Neural cell (in vitro differentiated cells): Measurements from ENCODE around the gene HOXB4.

Experiments
- EP300 ChIP-seq: fragments of 450-650 bp; conservative IDR thresholded peaks from 2 replicates; pipeline ENCODE4 v1.6.1; 2014; ENCODE audit warnings: antibody characterized with exemption, mild to moderate bottlenecking, moderate library complexity; ENCODE audit not compliant: poor library complexity, severe bottlenecking
- POLR2AphosphoS5 ChIP-seq: IDR thresholded peaks from 2 replicates; pipeline ENCODE4 v1.6.1; 2012
- RAD21 ChIP-seq: fragments of 450-650 bp; conservative IDR thresholded peaks from 2 replicates; pipeline ENCODE4 v1.6.1; 2014; ENCODE audit warnings: antibody characterized with exemption, mild to moderate bottlenecking, moderate library complexity
- TF ChIP-seq, protein P1 (sequence below): fragments of 450-650 bp; IDR thresholded peaks from 2 replicates; pipeline ENCODE4 v1.5.1; 2014; ENCODE audit warnings: antibody characterized with exemption, mild to moderate bottlenecking, moderate library complexity; ENCODE audit not compliant: poor library complexity, severe bottlenecking

DNA sequence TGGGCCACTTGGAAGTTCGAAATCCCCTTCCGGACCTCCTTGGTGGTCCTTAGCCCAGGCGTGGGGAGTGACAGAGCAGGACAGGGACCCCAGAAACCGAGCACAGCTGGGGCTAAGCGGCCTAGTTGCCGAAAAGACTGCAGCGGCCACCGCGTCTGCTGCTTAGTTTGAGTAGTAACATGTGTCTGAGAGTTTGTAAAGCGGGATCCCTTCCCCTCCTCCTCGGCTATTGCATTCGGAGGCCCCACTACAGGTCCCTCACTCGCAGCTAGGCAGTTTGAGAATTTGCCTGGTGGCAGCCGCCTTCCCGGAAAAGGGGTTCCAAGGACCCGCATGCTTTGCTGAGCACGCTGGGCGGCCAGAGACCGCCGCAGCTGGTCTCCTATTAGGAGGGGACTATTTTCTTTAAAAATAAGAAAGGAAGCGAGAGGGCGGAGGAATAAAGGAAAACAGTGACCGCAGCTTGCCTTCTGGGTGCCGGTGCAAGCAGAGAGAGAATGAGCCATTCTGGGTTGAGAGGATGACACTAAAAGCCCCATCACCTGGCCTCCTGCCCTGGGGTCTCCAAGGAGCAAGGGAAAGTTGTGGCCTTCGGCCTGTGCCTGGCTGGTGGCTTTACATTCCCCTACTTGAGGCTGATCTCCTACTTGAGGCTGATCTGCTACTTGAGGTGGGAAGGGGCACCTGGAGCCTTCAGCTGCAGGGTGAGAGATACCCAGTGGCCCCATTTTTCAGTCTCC lies 16.6 kb upstream of the HOXB4 start:
- TF ChIP-seq, protein P1, sequence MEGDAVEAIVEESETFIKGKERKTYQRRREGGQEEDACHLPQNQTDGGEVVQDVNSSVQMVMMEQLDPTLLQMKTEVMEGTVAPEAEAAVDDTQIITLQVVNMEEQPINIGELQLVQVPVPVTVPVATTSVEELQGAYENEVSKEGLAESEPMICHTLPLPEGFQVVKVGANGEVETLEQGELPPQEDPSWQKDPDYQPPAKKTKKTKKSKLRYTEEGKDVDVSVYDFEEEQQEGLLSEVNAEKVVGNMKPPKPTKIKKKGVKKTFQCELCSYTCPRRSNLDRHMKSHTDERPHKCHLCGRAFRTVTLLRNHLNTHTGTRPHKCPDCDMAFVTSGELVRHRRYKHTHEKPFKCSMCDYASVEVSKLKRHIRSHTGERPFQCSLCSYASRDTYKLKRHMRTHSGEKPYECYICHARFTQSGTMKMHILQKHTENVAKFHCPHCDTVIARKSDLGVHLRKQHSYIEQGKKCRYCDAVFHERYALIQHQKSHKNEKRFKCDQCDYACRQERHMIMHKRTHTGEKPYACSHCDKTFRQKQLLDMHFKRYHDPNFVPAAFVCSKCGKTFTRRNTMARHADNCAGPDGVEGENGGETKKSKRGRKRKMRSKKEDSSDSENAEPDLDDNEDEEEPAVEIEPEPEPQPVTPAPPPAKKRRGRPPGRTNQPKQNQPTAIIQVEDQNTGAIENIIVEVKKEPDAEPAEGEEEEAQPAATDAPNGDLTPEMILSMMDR = no peak
- TF ChIP-seq POLR2AphosphoS5 (no peak), EP300 (no peak), RAD21 (no peak)
